Measurements from ENCODE around the gene ULBP3. TPM values are rescaled to one million over a fixed set of nuclear protein-coding genes. Genes with fewer than 3 reads are reported as not detected.
"Not testable (repeated sequence)": the region's sequence is repeated elsewhere in the genome, so short reads cannot be mapped to it uniquely, and the experiment has no call there.

Gene ULBP3
- total and polyA plus RNA-seq, 12 donors = 0.52 to 2.1 (median 1.1) TPM; not detected in 1

DNA sequence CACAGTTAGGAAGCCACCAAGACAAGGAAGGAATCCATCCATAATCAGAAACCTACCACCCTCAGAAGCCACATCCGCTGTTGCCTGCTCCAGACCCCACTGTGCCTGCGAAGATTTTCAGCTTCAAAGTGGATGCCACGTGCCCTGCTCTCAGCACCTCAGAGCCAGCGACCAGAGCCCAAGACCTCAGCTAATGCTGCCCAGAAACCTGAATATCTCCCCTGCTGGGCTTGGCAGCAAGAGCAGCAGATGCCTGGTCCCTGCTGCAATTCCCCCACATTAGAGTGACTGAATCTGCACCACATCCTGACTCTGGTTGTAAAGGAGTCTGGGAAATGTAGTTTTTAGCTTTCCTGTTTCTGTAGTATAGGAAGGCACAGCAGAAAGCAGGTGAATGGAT, 10.7 kb upstream of the ULBP3 start:
- Histone ChIP-seq H3K27me3 (peaks cover 0 to 35% (median 0%) of the 10 kb centered on the region in 7 donors), H3K27ac (no peak overlapping the region), H3K4me3 (no peak overlapping the region), H3K36me3 (no peaks in the 10 kb centered on the region), H3K9me3 (no peaks in the 10 kb centered on the region), H3K4me1 (no peaks in the 10 kb centered on the region)
- TF ChIP-seq, protein P1, sequence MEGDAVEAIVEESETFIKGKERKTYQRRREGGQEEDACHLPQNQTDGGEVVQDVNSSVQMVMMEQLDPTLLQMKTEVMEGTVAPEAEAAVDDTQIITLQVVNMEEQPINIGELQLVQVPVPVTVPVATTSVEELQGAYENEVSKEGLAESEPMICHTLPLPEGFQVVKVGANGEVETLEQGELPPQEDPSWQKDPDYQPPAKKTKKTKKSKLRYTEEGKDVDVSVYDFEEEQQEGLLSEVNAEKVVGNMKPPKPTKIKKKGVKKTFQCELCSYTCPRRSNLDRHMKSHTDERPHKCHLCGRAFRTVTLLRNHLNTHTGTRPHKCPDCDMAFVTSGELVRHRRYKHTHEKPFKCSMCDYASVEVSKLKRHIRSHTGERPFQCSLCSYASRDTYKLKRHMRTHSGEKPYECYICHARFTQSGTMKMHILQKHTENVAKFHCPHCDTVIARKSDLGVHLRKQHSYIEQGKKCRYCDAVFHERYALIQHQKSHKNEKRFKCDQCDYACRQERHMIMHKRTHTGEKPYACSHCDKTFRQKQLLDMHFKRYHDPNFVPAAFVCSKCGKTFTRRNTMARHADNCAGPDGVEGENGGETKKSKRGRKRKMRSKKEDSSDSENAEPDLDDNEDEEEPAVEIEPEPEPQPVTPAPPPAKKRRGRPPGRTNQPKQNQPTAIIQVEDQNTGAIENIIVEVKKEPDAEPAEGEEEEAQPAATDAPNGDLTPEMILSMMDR (IDR thresholded peaks at IDR 0.05) = no peak
- 61 to 68% methylated on average over 4 of the region's 4 CpGs for WGBS, 2 donors
- ATAC-seq (no peak), DNase-seq (no peak)
- intact Hi-C loops (cut with DNase I) = loop anchor here (1.0 to 10.0 kb wide), 9 partner anchors 253 to 745 kb away; no protein-coding TSS in a partner anchor

DNA sequence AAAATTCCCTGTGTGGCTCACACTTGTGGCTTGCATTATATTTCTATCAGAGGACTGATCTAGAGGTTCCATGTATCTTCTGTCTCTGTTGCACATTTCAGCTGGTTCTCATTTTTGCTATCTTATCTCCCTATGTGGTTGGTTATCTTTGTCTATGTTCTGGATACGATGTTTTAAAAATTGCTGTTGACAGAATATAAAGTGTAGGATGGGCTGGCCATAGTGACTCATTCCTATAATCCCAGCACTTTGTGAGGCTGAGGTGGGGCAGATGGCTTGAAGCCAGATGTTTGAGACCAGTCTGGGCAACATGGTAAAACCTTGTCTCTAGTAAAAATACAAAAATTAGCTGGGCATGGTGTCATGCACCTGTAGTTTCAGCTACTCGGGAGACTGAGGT, 9.9 kb upstream of the ULBP3 start:
- WGBS, 2 donors = 58 to 62% methylated on average over 2 of the region's 2 CpGs
- H3K27me3 ChIP-seq = peaks cover 0 to 27% (median 0%) of the 10 kb centered on the region in 7 donors
- TF ChIP-seq, protein P1 (IDR thresholded peaks at IDR 0.05) = no peak
- no peaks in the 10 kb centered on the region for H3K9me3 ChIP-seq
- no peak overlapping the region for H3K27ac ChIP-seq
- intact Hi-C loops (cut with DNase I) = loop anchor here in 4 of 10 donors (5.0 to 10.0 kb wide), 3 partner anchors 314 to 746 kb away; no protein-coding TSS in a partner anchor
- no peak for DNase-seq
- no peak for ATAC-seq
- H3K4me3 ChIP-seq = no peak overlapping the region
- H3K36me3 ChIP-seq = no peaks in the 10 kb centered on the region
- H3K4me1 ChIP-seq = no peaks in the 10 kb centered on the region

DNA sequence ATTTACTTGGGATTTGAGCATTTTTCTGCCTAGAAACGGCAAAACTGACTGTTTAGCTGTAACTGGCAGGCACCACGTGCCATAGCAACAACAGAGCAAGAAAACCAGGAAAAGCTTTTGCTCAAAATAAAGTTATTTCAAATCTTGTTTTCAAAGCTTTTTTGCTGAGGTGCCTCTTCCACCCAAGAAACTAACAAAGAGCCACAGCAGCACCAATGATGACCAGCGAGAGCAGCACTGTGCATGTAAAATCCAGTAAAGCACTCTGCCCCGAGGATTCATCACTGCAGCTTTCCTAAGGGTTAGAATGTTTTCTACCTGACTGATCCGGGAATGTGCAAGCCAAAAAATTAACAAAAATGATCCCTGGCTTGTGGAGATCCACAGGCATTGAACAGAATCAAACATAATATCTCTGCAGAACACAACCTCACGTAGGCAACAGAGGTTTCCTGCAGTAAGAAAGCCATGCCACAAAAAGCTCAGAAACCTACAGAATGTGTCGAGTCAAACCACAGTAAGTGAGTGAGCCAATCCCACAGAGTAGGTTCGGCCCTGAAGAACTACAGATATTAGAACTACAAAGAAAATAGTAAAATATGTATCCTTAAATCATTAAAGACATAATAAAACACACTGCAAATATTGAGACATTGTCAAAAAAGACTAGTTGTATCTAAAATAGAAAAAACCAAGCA, 7.4 kb upstream of the ULBP3 start:
- Histone ChIP-seq H3K27me3 (peaks cover 0 to 17% (median 0%) of the 10 kb centered on the region in 7 donors), H3K9me3 (no peaks in the 10 kb centered on the region), H3K4me3 (no peak overlapping the region), H3K27ac (no peak overlapping the region), H3K36me3 (no peaks in the 10 kb centered on the region), H3K4me1 (peaks cover 0 to 4% (median 0%) of the 10 kb centered on the region in 9 donors)
- DNase-seq (no peak), ATAC-seq (no peak)
- WGBS, 2 donors = 71 to 80% methylated on average over 8 of the region's 8 CpGs
- intact Hi-C loops (cut with DNase I) = loop anchor here in 4 of 10 donors (5.0 to 10.0 kb wide), 3 partner anchors 316 to 748 kb away; no protein-coding TSS in a partner anchor
- TF ChIP-seq, protein P1 (IDR thresholded peaks at IDR 0.05) = no peak

DNA sequence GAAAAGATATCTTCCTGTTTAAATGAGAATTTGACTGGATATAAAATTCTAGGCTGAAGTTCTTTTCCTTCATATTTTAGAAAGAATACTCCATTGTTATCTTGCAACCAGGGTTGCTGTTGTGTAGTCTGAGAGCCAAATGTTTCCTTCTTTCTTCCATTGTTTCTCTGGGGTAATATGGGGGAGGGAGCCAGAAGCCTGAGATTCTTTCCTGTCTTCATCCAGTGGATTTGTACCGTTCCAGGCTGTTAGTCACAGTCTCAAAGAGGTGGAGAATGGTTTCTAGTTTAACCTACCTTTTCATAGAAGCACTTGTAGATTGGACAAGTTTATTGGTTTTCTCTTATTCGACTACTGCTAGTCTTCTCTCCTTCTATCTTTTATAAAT, 6.1 kb upstream of the ULBP3 start:
- Histone ChIP-seq H3K27me3 (peaks cover 0 to 17% (median 0%) of the 10 kb centered on the region in 7 donors), H3K27ac (no peak overlapping the region), H3K9me3 (no peaks in the 10 kb centered on the region), H3K36me3 (no peaks in the 10 kb centered on the region), H3K4me1 (peaks cover 0 to 4% (median 0%) of the 10 kb centered on the region in 9 donors), H3K4me3 (no peak overlapping the region)
- TF ChIP-seq, protein P1 (IDR thresholded peaks at IDR 0.05) = no peak
- intact Hi-C loops (cut with DNase I) = loop anchor here in 4 of 10 donors (5.0 to 10.0 kb wide), 3 partner anchors 317 to 750 kb away; no protein-coding TSS in a partner anchor
- 69 to 80% methylated on average over 2 of the region's 2 CpGs for WGBS, 2 donors
- ATAC-seq (no peak), DNase-seq (no peak)

DNA sequence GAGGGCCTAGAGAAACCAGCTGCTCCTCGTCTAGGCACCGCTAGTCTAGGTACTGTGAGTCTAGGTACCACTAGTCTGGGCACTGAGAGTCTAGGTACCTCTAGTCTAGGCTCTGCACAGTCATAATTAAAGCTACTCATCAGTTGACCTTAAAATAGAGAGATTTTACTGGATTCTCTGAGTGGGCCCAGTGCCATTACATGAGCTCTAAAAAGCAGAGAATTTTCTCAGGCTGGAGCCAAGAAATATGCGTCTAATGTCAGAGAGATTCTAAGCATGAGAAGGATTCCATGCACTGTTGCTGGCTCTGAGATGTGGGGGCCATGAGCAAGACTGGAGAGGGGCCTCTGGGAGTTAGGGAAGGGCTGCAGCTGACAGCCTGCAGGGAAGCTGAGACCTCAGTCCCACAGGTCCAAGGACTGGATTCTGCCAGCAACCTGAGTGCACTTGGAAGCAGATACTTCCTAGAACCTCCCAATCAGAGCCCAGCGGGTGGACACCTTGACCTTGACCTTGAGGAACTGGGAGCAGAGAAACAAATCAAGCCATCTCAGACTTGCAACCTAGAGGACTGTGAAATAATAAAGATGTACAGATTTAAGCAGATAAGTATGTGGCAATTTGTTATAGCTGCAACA, 5.6 kb upstream of the ULBP3 start:
- H3K4me3 ChIP-seq, ATAC-seq, DNase-seq, H3K9me3 ChIP-seq, H3K27ac ChIP-seq, H3K36me3 ChIP-seq, H3K4me1 ChIP-seq: not testable (repeated sequence)
- intact Hi-C loops (cut with DNase I) = loop anchor here in 4 of 10 donors (5.0 to 10.0 kb wide), 3 partner anchors 318 to 750 kb away; no protein-coding TSS in a partner anchor
- 73 to 82% methylated on average over 4 of the region's 4 CpGs for WGBS, 2 donors
- peaks cover 0 to 14% (median 0%) of the 10 kb centered on the region in 7 donors for H3K27me3 ChIP-seq

All from heart right ventricle (tissue), 16 donors.